Stimulated activated CD8-positive, alpha-beta memory T cell treated with anti-CD3 and anti-CD28 coated beads, Interleukin-2, amount 100 ng/mL, for 1 hour (primary cell): ENCODE measurements around the gene PXMP4.

Experiments
- DNase-seq, 2 donors: peaks; one replicate each; pipeline ENCODE4 v3.0.0-alpha.2; 2020; ENCODE audit warnings: low read depth in 2 of 2

PXMP4 gene

GRCh38 chr20:33732166-33732970 is 12.3 kb upstream of the PXMP4 start:
- DNase-seq, result peak; percentile 72

- DNase-seq, result peak; percentile 76 to 78
Observed at GRCh38 chr20:33731693-33732165, 11.6 kb upstream of the PXMP4 start, which contains the start of gene ZNF341. ZNF341 (plus strand) TSS chr20:33731996; CDS start chr20:33732022, 26 bp downstream.

DNA sequence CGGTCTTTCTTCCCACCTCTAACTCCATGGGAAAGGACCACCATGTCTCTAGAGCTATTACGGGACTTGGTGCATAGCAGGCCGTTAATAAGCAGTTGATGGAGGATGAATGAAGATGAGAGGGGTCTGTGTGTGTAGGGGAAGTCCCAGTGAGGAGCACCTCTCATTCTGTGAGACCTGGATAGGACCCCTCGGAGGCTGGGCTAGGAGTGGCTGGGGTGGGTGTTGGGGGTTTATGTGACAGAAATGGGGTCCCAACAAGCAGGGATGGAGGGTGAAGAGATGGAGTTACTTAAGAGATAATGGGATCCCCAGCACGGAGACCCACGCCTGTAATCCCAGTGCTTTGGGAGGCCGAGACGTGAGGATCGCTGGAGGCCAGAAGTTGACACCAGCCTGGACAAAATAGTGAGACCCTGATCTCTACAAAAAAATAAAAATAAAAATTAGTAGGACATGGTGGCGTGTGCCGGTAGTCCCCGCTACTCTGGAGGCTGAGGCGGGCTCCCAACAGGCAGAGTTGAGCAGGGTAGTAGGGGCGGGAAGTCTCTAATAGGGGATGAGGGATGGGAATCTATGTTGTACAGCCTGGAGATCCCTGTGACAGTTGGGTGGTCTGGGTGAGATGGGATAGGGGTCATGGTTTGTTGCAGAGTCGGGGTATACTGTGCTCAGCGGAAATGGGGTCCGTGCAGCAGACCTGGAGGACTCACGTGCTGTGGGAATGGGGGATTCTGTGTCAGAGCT is 11.0 kb upstream of the PXMP4 start:
- no peak for DNase-seq

DNA sequence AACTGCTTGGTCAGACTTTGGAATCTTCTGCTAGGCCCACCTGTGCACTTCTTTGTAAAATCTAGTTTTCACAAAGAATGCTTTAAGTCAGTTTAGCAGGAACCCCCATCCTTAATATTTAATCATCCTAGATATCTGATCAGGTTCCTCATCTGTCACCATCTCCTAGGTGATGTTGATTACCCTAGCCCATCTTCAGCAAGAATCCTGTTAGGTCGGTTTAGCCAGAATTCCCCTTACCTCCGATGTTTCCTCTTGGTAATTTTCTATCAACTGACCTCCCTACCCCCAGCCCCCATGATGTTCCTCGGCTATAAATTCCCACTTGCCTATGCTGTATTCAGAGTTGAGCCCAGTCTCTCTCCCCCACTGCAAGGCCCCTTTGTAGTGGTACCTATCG is 9.0 kb upstream of the PXMP4 start:
- no peak for DNase-seq

DNA sequence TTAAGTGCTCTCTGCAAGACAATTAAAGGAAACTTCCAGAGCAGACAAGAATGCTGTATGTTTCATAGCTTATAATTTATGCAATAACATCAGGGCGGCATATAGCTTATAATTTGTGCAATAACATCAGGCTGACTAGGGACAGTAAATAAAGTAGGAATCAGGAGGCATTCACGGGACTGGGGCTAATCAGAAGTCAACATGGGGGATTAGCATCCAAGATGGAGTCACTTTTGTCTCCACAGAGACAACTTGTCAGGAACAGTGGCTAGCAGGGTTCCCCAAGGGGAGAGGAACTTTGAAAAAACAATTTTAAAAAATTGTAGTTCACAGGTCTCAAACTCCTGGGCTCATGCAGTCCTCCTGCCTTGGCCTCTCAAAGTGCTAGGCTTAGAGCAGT is 8.4 kb upstream of the PXMP4 start:
- DNase-seq, result no peak

DNA sequence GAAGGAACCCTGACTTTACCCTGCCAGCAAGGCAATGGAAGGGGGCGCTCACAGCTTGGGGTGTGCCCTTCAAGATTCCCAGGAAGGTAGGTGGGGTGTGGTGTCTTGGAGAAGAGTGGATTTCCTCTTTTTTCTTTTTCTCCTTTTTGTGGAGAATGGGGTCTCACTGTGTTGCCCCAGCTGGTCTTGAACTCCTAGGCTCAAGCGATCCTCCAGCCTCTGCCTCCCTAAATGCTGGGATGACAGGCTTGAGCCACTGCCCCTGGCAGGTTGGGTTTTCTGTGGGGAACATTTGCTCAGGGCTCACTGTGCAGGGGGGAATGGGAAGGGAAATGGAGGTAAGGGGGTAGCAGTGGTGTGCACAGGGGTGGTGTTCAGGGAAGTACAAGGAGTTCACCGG is 7.7 kb upstream of the PXMP4 start:
- no peak for DNase-seq

- no peak for DNase-seq
Observed at GRCh38 chr20:33727115-33727479, 7.0 kb upstream of the PXMP4 start.

GRCh38 chr20:33725607-33726264 is 5.6 kb upstream of the PXMP4 start:
- DNase-seq, result no peak

- DNase-seq, result no peak
Observed at GRCh38 chr20:33724439-33725094, 4.5 kb upstream of the PXMP4 start.

GRCh38 chr20:33721391-33722140 is 1.5 kb upstream of the PXMP4 start:
- DNase-seq, result no peak

DNA sequence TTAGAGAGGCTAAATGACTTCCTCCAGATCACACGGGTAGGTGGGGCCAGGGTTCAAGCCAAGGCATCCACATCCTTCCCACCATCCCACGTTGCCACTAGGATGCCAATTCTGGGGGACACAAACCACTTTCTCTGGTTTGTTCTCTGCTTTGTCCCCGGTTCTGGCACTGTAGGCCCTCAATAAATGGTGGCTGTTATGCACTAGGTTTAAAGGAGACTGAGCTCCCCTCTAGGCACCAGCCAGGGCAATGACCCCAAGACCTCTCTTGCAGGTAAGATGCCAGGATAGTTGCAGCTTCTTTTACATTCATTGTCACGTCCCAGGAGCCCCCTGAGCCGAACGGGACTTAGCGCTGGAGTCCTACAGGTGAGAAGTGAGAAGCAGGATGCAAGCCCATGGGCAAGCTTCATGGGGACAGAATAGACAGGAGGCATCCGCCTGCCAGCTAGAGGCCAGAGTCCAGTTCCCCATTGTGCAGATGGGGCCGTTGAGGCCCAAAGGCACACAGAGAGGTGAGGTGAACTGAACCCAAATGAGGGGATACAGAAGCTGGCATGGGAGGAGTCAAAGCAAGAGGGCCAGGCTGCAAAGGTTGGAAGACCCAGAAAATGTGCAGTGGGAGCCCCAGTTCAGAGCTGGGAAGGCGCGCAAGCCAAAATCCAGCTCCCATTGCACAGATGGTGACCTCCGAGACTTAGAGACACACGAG is 677 bp downstream of the PXMP4 start:
- DNase-seq, result no peak

DNA sequence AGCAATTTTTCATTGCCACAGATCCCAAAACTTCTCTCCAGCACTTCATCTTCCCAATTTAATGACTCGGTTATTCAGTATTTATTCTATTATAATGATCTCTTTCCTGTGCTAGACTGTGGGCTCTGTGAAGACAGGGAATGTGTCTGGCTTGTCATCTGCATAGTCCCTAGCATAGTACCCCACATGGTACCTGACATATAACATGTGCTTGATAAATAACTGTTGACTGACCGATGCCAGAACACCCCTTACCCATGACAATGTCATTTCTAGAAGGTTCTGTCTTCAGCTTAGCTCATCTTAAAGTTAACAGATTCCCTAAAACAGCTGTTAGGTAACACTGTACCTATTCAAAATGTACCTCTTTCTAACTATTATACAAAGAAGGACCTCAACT is 3.6 kb downstream of the PXMP4 start:
- no peak for DNase-seq

GRCh38 chr20:33713865-33714367 is 6.2 kb downstream of the PXMP4 start:
- no peak for DNase-seq

DNA sequence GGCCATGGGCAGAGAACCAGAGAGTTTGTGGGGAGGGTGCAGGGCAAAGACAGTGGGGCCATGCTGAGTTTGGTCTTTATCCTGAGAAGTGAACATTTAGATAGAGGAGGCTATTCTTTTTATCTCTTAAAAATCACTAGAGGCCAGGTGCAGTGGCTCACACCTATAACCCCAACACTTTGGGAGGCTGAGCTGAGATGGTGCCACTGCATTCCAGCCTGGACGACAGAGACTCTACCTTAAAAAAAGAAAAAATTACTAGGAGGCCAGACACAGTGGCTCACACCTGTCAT is 8.7 kb downstream of the PXMP4 start:
- DNase-seq, result no peak

- DNase-seq, result no peak
Observed at GRCh38 chr20:33710681-33711445, 9.2 kb downstream of the PXMP4 start.

GRCh38 chr20:33709905-33710541 is 10.1 kb downstream of the PXMP4 start:
- no peak for DNase-seq

DNA sequence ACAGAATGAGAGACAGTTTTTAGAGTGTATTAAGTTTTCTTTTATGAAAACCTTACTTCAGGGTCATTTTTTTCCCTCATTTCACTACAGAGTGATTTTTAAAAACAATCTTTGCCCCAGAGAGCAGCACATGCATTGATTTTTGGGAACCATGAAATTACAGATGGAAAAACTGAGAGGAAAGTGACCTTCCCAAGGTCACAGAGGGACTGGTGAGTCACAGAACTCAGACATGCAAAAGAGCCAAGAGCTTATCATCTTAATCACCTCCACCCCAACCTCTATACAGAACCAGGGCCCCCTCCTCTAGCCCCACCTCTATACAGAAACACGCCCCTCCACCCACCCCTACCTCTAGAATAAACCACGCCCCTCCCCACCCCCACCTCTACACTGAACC is 10.7 kb downstream of the PXMP4 start:
- DNase-seq, result no peak

DNA sequence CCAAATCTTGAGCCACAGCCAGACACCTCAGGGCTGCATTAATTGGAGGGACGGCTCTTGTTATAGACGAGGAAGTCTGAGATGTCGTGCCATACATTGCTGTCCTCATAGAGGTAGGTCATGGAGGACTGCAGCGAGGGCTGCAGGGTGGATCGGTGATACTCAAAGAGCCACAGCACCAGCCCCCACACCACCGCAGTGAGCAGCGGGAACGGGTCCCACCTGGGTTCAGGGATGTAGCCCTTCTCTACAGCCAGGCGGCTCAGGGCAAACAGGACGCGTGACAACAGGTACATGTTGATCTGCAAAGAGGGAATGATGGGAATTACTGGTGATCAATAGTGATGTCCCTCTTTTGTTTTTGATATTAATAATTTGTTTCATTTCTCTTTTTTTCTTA is 12.4 kb downstream of the PXMP4 start:
- no peak for DNase-seq

GRCh38 chr20:33704197-33704924 is 15.7 kb downstream of the PXMP4 start:
- no peak for DNase-seq
